K562 (cell line): ENCODE measurements around the gene TTC28. TPM values are rescaled to one million over a fixed set of nuclear protein-coding genes. Genes with fewer than 3 reads are reported as not detected.

Experiments used
- CEBPB ChIP-seq: fragments of 450-650 bp; IDR thresholded peaks from 2 replicates; pipeline ENCODE4 v1.6.1; 2016; ENCODE audit warnings: missing genetic modification characterization, missing compliant biosample characterization
- E2F3 ChIP-seq: fragments of 250-450 bp; sonication (Bioruptor Pico); IDR thresholded peaks from 2 replicates; pipeline ENCODE4 v1.4.0; 2020; ENCODE audit warnings: mild to moderate bottlenecking
- GMEB1 ChIP-seq: fragments of 250-450 bp; sonication (Bioruptor Pico); IDR thresholded peaks from 2 replicates; pipeline ENCODE4 v1.4.0; 2020; ENCODE audit warnings: mild to moderate bottlenecking
- L3MBTL2 ChIP-seq: fragments of 450-650 bp; IDR thresholded peaks from 2 replicates; pipeline ENCODE4 v1.6.1; 2016; ENCODE audit warnings: mild to moderate bottlenecking, moderate library complexity
- POLR2AphosphoS5 ChIP-seq: IDR thresholded peaks from 2 replicates; pipeline ENCODE4 v1.6.1; 2011; ENCODE audit warnings: mild to moderate bottlenecking, low read depth, low read length, moderate library complexity; ENCODE audit not compliant: control insufficient read depth, insufficient read depth
- TBL1XR1 ChIP-seq, 2 experiments: IDR thresholded peaks; 2 replicates each; pipeline ENCODE4 v1.6.1; 2012; ENCODE audit warnings: improper control_type of control experiment in 2 of 2, low read length in 2 of 2, mild to moderate bottlenecking in 1 of 2
- ZNF407 ChIP-seq: fragments of 450-650 bp; IDR thresholded peaks from 2 replicates; pipeline ENCODE4 v1.6.1; 2016; ENCODE audit warnings: low read depth
- polyA plus RNA-seq, 8 experiments: library from polyadenylated mRNA; depleted of rRNA in 4 of 8; stranded (reverse) in 5 of 8; unstranded in 3 of 8; fragments of >200 nt; fragmentation: Nextera tagmentation in 2 of 8; fragmentation: Illumina TruSeq in 1 of 8; extraction: Ambion mirVana in 2 of 8; extraction: Trizol in 1 of 8; gene quantifications; 2 replicates each; pipeline versions ENCODE4 v1.2.1 to v1.2.3, GENCODE V29; 2011 to 2014; ENCODE audit warnings: inconsistent platforms in 1 of 8, missing spikeins in 1 of 8
- total RNA-seq, 7 experiments: library from RNA; depleted of rRNA in 6 of 7; stranded (reverse); fragments of >200 nt in 6 of 7; fragmentation: Illumina TruSeq in 2 of 7; extraction: Trizol in 2 of 7; gene quantifications; 2 replicates each; pipeline versions ENCODE4 v1.2.1 to v1.2.3, GENCODE V29; 2011 to 2021; ENCODE audit warnings: low replicate concordance in 1 of 7
- TF ChIP-seq, protein P1 (sequence below), 2 experiments: fragments of 450-650 bp; IDR thresholded peaks; 2 replicates each; pipeline ENCODE4 v1.6.1; 2016; ENCODE audit warnings: mild to moderate bottlenecking in 2 of 2, borderline replicate concordance in 1 of 2, low read depth in 1 of 2, moderate library complexity in 1 of 2

TTC28 gene
- total and polyA plus RNA-seq, 9 of the 15 experiments (the other 6 are each of a cell fraction or from before 2014, with no cell fraction given) = 0.22 to 10.7 (median 3.1) TPM

DNA sequence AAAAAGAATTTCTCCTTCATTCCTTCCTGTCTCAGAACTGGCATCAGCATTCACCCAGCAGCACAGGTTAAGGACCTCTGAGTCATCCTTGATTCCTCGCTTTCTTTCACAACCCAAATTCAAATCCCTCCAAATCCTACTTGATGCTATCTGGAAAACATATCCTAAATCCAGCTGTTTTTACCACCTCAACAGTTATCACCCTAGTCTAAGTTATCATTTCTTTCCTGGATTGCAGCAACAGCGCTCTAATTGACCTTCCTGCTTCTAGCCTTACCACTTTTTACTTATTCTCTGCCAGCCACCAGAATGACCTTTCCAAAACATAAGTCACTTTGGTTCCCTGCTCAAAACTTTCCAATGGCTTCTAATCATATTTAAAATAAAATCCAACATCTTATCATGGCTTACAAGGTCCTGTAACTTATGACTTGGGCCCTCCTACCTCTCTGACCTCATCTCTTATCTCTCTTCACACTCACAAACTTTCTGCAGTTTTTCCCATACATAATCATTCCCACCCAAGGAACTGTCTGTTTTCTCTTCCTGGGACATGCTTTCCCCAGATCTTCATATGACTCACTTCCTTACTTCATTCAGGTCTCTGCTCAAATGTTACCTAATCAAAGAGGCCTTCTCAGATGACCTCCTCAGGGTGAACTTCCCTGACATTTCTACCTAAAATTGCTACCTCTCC lies 119.4 kb downstream of the TTC28 start (continued):
- TF ChIP-seq, protein P1, sequence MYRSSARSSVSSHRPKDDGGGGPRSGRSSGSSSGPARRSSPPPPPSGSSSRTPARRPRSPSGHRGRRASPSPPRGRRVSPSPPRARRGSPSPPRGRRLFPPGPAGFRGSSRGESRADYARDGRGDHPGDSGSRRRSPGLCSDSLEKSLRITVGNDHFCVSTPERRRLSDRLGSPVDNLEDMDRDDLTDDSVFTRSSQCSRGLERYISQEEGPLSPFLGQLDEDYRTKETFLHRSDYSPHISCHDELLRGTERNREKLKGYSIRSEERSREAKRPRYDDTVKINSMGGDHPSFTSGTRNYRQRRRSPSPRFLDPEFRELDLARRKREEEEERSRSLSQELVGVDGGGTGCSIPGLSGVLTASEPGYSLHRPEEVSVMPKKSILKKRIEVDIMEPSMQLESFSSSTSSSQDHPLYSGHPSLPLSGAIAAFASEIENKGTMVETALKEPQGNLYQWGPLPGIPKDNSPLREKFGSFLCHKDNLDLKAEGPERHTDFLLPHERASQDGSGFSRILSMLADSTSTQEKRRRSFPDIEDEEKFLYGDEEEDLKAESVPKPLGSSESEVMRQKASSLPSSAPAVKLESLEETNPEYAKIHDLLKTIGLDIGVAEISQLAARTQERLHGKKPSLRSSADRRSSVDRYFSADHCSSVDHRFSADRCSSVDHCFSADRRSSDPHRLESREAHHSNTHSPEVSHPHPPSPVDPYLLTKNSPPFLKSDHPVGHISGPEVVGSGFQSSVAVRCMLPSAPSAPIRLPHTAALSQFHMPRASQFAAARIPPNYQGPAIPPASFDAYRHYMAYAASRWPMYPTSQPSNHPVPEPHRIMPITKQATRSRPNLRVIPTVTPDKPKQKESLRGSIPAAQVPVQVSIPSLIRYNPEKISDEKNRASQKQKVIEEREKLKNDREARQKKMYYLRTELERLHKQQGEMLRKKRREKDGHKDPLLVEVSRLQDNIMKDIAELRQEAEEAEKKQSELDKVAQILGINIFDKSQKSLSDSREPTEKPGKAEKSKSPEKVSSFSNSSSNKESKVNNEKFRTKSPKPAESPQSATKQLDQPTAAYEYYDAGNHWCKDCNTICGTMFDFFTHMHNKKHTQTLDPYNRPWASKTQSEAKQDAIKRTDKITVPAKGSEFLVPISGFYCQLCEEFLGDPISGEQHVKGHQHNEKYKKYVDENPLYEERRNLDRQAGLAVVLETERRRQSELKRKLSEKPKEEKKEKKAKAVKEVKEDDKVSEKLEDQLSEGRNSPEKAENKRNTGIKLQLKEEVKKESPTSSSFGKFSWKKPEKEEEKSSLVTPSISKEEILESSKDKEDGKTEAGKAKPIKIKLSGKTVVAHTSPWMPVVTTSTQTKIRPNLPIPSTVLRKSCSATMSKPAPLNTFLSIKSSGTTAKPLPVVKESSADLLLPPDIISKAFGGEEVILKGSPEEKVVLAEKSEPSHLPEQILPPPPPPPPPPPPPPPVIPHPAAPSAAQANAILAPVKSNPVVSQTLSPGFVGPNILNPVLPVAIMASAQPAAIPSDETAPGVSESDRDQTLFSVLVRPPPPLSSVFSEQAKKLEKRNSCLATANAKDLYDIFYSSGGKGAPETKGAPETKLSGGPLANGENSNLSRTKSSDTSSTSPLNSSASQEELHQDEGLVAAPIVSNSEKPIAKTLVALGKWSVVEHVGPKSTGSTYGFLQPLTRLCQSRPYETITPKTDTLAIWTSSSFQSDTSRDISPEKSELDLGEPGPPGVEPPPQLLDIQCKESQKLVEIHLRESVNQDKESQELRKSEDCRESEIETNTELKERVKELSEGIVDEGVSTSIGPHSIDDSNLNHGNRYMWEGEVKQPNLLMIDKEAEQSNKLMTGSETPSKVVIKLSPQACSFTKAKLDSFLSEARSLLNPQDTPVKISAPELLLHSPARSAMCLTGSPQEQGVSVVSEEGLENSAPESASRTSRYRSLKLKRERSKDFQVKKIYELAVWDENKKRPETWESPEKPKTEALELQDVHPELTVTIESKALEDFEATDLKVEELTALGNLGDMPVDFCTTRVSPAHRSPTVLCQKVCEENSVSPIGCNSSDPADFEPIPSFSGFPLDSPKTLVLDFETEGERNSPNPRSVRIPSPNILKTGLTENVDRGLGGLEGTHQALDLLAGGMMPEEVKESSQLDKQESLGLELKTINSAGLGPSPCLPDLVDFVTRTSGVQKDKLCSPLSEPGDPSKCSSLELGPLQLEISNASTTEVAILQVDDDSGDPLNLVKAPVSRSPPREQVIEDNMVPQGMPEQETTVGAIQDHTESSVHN (IDR thresholded peaks at IDR 0.05; ENCODE audit: borderline replicate concordance in 1 of 2, low read depth in 1 of 2) = peak in 1 of 2 experiments; percentile 77; a peak in 2 of 4 replicates
- TF ChIP-seq CEBPB (tag) = peak; percentile 58; the same call in 1 of the 2 replicates
- TF ChIP-seq L3MBTL2 = peak; percentile 42; the same call in 1 of the 2 replicates
- TF ChIP-seq POLR2AphosphoS5 = peak; percentile 63
- TF ChIP-seq ZNF407 = no peak
- TF ChIP-seq E2F3 (CRISPR knock-in tag) = no peak
- TF ChIP-seq GMEB1 (CRISPR knock-in tag) = no peak
- TF ChIP-seq TBL1XR1 (IDR thresholded peaks at IDR 0.05; ENCODE audit: low read length in 2 of 2) = peak in 1 of 2 experiments; percentile 66; a peak in 2 of 4 replicates
